Stimulated activated CD8-positive, alpha-beta memory T cell treated with anti-CD3 and anti-CD28 coated beads, Interleukin-12 subunit alpha, Interleukin-12 subunit beta, amount 100 ng/mL, for 24 hours (primary cell): Measurements from ENCODE around the gene ELP4.

Experiments
- DNase-seq: peaks from one replicate; pipeline ENCODE4 v3.0.0-alpha.2; 2020; ENCODE audit errors: extremely low read depth

Gene ELP4

GRCh38 chr11:31824332-31824878 lies 314.8 kb downstream of the ELP4 start:
- DNase-seq, result no peak

GRCh38 chr11:31824879-31825837 lies 315.6 kb downstream of the ELP4 start:
- DNase-seq, result no peak

- no peak for DNase-seq
Measured at GRCh38 chr11:31825838-31826484, 316.4 kb downstream of the ELP4 start.

GRCh38 chr11:31826536-31827438 lies 317.2 kb downstream of the ELP4 start:
- DNase-seq, result no peak

GRCh38 chr11:31827455-31828206 lies 318.1 kb downstream of the ELP4 start:
- no peak for DNase-seq

- no peak for DNase-seq
Measured at GRCh38 chr11:31828217-31828616, 318.6 kb downstream of the ELP4 start.

- DNase-seq, result no peak
Measured at GRCh38 chr11:31830406-31830805, 320.8 kb downstream of the ELP4 start.

GRCh38 chr11:31834237-31834636 lies 324.7 kb downstream of the ELP4 start:
- DNase-seq, result no peak
